Mucosa of gallbladder (tissue), 1 donor: ENCODE measurements around the gene KLRB1. TPM values are rescaled to one million over a fixed set of nuclear protein-coding genes. Genes with fewer than 3 reads are reported as not detected.
"Not testable (repeated sequence)": the region's sequence is repeated elsewhere in the genome, so short reads cannot be mapped to it uniquely, and the experiment has no call there.

ENCODE experiments used
- DNase-seq: peaks from one replicate; pipeline ENCODE4 v3.0.0-alpha.2; 2020; ENCODE audit warnings: low spot score
- total RNA-seq: library from RNA; stranded (reverse); gene quantifications from one replicate; pipeline ENCODE4 v1.2.1, GENCODE V29; 2021
- donor health status: DM: no; HTN: no; CAD: no.

KLRB1 gene
- total RNA-seq, 1 donor from 2014 or later = 6.4 TPM

DNA sequence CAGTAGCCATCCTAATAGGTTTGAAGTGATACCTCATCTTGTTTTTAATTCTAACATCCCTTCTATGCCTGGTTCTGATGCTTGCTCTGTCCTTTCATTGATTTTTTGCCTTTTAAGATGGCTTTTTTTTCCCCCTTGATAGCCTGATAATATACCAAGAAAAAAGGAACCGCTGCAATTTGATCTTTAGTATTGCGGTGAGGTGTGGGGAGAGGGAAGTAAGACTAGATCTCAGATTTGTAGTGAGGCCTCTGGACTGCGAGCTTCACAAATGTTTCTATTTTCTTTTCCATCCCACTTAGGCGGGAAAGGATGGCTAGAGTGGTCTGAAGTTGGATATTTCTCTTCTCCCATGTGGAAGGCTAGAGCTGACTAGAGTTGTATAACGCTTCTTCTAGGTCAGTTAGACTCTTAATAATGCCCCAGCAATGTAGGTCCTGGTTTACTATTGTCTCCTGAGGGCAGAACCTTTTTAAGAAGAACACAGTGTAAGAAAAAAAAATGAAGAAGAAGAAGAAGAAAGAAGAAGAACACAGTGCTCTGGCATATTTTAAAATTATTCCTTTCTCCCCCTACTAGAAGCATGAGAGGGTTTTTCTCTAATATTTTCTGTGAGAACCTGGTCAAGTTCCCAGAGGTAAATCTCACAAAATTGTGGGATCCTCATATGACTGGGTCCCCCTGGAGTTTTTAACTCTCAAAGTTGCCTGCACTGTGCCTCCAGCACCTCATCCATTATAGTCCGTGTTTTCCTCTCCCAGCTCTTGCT is 11.9 kb upstream of the KLRB1 start:
- no peak for DNase-seq

DNA sequence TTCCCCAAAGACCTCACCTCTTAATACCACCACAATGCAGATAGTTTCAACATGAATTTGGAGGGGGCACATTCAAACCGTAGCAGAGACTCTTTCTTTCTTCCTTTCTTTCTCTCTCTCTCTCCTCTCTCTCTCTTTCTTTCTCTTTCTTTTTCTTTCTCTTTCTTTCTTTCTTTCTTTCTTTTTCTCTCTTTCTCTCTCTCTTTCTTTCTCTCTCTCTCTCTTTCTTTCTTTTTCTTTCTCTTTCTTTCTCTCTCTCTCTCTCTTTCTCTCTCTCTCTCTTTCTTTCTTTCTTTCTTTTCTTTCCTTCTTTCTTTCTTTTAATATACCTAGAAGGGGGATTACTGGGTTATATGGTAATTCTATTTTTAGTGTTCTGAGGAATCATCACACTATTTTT is 11.2 kb upstream of the KLRB1 start:
- not testable (repeated sequence) for DNase-seq

DNA sequence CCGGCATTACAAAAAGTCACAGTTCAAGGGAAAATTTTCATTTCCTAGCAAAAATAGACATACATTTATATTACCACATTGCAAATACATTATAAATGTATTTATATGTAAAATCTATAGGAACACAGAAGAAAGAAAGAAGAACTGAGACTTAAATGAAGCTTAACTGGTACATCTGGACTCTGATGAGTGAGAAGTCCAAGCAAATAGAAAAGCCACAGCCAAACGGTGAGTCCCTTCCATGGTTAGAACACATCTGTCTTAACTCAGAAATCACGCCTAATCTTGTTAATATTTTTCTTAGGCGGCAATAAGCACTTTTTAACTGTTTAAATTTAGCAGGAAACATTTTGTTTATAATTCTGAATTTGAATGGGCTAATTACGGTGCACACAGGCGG is 9.4 kb upstream of the KLRB1 start:
- no peak for DNase-seq

DNA sequence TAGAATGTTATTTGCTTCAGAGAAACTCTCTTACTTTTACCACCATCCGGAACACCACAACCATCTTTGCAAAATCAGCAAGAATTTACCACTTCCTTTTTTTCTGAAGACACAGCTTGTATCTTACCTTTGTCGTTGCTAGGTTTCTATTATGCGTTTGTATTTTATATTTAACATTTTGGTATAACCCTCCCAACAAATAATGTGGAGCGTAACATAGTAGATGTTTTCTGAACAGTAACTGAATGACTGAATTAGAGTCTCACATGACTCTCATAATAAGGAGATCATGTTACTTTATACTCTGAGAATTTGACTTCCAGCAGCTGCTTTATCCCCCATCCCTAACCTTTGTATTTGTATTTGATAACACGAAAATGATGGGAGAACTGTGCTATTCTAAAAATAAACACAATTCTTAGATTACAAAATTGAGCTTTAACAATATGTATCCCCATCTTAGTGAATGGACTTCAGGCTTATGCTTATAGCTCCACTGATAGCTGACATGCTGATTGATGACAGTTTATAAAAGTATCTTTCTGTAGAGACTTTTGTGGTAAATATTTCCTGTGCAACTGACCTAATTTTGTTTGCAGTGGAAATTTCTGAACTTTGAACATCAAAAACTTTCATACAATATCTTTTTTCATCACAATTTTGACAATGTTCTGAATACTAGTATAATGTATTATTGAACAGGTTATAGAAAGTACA is 7.9 kb upstream of the KLRB1 start:
- no peak for DNase-seq

DNA sequence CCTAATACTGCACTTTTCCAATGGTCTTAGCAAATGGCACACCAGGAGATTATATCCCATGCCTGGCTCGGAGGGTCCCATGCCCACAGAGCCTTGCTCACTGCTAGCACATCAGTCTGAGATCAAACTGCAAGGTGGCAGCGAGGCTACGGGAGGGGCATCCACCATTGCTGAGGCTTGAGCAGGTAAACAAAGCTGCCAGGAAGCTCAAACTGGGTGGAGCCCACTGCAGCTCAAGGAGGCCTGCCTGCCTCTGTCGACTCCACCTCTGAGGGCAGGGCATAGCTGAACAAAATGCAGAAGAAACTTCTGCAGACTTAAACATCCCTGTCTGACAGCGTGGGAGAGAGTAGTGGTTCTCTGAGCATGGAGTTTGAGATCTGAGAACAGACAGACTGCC is 2.9 kb upstream of the KLRB1 start:
- not testable (repeated sequence) for DNase-seq

DNA sequence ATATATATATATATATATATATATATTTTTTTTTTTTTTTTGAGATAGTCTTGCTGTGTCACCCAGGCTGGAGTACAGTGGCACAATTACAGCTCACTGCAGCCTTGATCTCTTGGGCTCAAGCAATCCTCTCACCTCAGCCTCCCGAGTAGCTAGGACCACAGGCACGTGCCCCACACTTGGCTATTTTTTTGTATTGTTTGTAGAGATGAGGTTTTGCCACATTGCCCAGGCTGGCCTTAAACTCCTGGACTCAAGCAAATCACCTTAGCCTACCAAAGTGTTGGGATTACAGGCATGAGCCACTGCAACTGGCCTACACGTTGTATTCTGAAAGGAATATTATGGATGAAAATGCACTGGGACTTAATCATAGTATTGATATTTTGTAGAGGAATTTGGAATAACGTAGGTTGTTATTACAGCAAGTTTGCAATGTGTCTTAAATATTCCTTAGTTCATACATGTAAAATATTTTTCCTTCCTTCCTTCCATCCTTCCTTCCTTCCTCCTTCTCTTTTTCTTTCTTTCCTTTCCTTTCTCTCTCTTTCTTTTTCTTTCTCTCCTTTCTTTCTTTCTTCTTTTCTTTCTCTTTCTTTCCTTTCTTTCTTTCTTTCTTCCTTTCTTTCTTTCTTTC is 862 bp downstream of the KLRB1 start:
- DNase-seq = no peak

DNA sequence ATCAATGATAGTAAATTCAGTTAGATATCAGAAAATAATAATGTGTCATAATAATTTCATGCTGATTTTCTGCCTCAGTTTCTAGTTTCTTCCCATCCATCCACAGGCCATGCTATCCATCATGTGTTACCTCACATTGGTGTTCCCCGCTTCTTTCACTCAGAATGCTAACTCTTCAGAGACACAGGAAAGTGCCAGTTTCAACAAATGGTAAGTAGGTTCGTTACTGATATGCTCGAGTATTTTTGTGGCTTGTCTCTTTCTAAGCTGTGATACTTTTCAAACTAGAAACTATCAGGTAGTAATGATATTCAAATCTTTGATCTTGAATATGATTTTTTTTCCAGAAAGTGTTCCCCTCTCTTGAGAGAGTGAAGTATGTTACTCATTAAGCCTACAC is 1.5 kb downstream of the KLRB1 start:
- no peak for DNase-seq

DNA sequence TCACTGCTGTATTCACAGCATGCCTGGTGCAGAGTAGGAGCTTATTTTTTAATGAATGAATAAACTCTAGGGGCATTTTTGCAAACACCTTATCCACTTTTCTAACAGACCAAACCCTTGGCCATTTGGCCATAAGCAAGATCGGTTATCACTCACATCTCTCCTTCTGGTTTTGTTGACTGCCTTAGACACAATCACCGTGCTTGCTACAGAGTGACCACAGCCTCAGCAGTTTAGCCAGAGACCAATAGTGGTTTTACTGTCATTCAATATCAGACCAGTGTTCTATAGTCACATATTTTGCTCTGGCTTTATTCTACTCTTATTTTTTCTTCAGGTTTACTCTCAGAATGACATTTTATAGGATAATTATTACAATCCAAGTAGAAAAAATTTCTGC is 2.2 kb downstream of the KLRB1 start:
- no peak for DNase-seq

DNA sequence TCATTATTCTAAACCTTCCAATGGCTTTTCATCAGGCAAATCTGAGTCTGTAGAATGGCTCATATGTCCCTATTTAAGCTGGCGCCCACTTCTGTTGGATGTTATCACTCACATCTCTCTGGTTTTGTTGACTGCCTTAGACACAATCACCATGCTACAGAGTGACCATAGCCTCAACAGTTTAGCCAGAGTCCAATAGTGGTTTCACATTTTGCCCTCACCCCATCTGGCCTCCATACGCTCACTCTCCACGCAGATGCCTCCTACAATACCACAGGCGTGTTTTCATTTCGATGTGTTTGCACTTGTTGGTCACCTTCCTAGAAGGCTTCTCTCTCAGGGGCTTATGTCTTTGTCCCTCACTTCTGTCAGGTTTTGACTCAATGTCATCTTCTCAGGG is 3.4 kb downstream of the KLRB1 start:
- no peak for DNase-seq

DNA sequence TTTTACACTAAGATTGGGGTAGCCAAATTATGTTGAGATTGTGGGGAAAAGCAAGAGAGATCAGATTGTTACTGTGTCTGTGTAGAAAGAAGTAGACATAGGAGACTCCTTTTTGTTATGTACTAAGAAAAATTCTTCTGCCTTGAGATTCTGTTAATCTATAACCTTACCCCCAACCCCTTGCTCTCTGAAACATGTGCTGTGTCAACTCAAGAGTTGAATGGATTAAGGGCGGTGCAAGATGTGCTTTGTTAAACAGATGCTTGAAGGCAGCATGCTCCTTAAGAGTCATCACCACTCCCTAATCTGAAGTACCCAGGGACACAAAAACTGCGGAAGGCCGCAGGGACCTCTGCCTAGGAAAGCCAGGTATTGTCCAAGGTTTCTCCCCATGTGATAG is 7.3 kb downstream of the KLRB1 start:
- not testable (repeated sequence) for DNase-seq

DNA sequence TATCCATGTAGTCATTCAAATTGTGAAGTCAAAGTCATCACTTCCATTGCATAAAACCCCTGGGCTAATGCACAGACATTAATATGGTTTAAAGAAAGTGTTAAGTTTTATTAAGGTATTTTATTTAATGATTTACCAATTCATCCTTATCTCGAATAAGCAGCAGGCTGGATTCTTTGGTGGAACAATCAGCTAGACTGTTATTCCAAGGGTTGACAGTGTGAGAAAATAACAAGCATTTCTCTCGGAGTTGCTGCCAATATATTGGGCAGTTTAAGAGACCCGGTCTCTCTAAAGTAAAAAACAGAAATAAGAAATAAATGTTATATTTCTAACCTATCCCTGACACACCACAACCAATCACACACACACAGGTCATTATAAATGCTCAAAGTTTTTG is 9.4 kb downstream of the KLRB1 start:
- DNase-seq = no peak

DNA sequence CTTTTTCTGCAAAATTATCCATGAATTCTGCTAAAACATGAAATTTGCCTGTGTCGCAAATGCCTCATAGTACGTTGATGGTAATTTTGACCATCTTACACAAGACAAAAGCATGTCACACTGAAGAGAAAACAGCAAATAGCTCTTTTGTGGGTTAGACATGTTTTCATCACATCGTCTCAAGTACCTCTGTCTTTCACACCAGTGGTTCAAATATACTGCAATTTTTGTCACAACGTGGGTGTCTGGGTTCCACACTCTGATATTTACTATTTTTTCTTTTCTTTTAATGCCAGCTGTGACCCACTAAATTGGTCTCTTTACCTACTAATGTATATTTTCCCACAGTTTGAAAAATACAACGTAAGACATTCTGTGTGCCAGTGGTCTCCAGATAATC is 10.4 kb downstream of the KLRB1 start:
- DNase-seq = no peak

DNA sequence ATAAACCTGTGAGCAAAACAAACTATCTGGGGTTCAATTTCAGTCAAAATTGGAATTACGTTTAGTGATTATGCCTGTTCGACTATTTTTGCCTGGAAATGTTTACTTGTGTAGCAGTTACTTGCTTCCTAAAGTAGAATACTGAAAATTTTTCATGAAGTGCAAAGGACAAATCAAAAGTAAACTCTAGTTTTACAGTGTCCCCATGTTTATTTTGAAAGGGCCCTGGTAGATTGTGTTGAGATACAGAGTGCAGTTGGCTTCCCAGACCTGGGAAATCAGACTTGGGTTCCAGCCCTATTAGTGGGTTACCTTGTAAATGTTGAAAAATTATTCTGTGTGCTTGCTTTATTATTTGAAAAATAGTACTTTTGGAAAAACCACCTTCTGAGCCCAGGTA is 17.3 kb downstream of the KLRB1 start:
- DNase-seq = no peak

DNA sequence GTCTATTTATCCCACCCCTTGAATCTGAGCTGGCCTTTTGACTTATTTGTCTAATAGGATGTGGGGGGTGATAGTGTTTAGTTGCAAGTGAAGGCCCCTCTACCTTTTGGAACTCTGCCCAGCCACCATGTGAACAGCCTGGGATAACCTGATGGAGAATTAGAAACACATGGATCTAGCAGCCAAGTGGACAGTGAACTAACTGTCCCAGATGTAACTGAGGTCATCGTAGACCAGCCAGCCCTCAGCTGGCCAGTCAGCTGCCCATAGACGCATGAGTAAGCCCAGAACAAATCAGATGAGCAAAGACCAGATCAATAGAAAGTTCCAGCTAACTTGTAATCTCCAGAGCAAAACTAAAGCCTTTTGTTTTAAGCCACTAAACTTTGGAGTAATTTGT is 19.0 kb downstream of the KLRB1 start:
- no peak for DNase-seq

DNA sequence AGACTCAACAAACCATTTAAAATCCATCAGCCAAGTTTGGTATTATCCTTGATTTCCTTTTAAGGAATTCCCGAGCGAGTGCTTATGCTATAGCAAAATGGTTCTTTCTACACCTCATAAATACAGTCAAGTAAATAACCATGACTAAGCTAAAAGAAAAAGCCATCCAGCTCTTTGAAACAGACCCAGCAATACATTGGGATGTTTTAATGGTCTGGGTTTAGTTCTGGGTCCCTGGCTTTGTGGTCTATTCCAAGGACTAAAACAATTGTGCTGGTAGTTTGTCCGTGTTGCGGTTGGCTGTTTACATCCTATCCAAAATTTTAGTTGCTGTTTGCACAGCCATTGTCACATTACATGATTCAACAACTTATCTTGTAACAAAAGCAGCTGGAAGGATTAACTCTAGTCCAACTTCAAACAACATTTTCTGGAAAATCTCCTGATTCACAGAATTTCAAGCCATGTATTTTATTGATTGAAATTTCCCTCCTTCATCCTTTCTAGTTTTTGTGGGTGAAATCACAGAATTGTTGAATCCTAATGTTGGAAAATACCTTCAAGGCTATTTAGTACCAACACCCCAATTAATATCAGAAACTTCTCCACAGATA is 19.6 kb downstream of the KLRB1 start:
- no peak for DNase-seq

DNA sequence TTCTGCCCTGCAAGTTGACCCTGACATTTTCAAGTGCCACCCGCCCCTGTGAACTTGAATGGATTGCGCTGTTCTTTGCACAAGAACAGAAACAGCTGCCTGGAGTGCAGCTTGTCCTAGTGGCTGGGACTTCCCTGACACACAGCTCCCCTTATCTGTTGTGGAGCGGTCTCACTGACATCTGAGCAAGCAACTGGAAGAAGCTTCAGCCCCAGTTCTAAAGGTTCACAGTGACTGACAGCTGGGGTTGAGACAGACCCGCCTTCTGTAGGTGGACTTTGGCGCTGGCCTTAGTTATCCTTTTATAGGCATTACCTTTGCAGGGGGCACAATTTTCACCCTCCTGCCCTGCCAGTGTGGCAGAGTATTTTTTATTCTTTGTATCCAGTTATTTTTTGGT is 30.0 kb downstream of the KLRB1 start:
- DNase-seq = not testable (repeated sequence)

DNA sequence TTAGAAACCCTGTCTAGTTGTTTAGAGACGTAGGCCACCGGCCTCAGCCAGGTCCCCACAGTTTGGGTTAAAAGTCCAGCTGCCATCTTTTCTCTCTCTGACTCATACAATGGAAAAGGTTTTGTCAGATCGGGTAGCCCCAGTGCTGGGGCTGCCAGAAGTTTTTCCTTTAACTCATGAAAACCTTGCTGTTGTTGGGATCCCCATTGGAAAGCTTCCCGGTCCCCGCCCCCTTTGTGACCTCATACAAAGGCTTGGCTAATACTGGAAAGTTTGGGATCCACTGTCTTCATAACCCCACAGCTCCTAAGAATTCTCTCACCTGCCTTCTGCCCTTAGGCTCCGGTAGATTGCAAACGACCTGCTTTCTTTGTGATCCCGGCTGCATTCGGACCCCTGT is 40.6 kb downstream of the KLRB1 start:
- DNase-seq = not testable (repeated sequence)

DNA sequence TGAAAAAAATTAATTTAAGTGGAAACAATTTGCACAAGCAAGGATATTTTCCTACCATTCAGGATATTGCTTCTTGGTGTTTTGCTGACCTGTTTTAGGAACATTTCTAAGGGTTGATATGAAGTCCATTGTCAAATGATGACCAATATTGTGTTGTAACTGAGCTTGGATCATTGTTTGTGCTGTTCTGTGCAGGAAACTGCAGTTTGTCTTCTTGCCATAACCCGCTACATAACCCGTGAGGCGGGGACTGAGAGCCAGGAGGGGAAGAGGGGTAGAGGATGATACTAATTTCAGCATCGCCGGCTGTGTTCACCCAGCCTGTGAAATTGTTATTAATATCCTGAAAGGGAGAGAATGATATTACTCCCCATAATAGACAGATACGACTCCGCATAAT is 41.6 kb downstream of the KLRB1 start:
- DNase-seq = not testable (repeated sequence)

DNA sequence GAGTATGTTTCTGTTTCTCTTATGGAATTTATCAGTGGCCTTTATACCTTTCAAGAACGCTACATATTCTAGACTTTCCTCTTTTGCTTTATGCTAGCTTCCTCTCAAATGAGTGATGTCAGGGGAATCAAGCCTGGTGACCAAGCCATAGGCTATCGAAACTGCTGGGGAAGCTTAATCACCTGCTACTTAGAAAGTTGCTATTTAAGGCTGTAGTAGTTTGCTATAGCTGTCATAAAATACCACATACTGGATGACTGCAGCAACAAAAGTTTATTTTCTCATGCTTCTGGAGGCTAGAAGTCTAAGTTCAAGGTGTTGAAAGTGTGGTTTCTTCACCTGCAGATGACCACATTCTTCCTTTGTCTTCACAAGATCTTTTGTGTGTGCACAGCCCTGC is 43.3 kb downstream of the KLRB1 start:
- DNase-seq = not testable (repeated sequence)

DNA sequence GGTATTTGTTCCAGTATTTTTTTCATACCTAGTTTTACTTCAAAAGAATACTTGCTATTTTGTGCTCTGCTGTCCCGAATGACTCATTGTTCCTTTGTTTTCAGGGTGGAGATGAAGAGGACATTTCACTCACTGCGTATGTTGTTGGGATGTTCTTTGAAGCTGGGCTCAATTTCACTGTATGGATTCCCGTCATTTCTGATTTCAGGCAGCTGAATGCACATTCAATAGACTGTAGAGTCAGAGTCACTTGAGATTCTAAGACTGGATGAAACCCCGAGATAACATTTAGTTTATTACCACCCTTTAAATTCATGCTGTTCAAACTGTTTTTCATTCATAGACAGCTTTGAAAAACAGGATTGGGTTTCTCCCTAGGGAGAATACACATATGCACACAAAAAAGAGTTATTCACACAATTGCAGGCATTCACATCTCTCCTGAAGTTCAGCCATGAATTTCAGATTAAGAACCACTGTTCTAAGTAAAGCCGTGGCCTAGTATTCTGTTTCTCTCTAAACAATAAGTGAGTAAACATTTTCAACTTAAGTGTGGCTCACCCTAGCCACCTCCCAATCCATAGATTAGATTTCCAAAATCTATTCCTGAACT is 44.8 kb downstream of the KLRB1 start:
- DNase-seq = not testable (repeated sequence)

DNA sequence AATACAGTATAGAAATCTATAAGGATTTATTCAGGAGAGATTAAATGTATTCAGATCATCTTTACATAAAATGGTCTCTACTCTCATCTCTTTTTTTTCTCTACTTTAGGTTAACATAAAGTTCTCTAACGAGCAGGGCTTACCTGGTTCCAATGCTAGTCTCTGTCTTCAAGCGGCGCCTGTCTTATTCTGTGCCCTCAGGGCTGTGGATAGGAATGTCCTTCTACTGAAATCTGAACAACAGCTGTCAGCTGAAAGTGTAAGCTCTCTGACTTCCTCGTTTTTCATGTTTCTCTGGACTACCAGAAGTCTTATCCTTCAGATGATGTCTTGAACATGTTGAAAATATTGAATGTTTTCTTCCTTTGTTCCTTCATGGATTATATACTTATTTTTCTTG is 62.2 kb downstream of the KLRB1 start:
- DNase-seq = not testable (repeated sequence)
